B cell (primary cell): ENCODE measurements around the gene PLCE1. TPM values are rescaled to one million over a fixed set of nuclear protein-coding genes. Genes with fewer than 3 reads are reported as not detected.

Experiments
- ATAC-seq: fragments of 200-7000 bp; cut with Tn5 transposase; one replicate; pipeline ENCODE4 v1.10.0; 2021; ENCODE audit warnings: low read depth, mild to moderate bottlenecking, moderate number of reproducible peaks, moderate library complexity
- CTCF ChIA-PET: fragments of 350-600 bp; sonication (Branson Sonifier 250); formaldehyde crosslinking; loops from one replicate; lab custom pipeline; 2021; ENCODE audit warnings: antibody characterized with exemption, inconsistent platforms; lab: Charles Lee
- POLR2A ChIA-PET: fragments of 350-600 bp; sonication (Branson Sonifier 250); formaldehyde crosslinking; loops from one replicate; lab custom pipeline; 2021; ENCODE audit warnings: antibody characterized with exemption; lab: Charles Lee
- DNase-seq: peaks from one replicate; pipeline ENCODE4 v3.0.0; 2013
- H2AFZ ChIP-seq: 2 replicates; pipeline ENCODE4 v1.6.1; 2012; ENCODE audit warnings: mild to moderate bottlenecking, low read depth, low read length; ENCODE audit not compliant: insufficient read depth, poor library complexity, severe bottlenecking
- H3K27ac ChIP-seq, 2 donors: 1 replicate in 1 of 2; 2 replicates in 1 of 2; pipeline ENCODE4 v1.5.1; 2012 to 2013; ENCODE audit warnings: low read length in 2 of 2, mild to moderate bottlenecking in 2 of 2, moderate library complexity in 1 of 2
- H3K27me3 ChIP-seq, 4 experiments: fragments of 200-600 bp in 1 of 4; sonication (generic) in 1 of 4; replicated peaks in 1 of 4; 1 replicate in 2 of 4; 2 replicates in 2 of 4; pipeline versions ENCODE4 v1.6.1 to v1.7.0; 2013 to 2016; ENCODE audit warnings: low read length in 3 of 4, mild to moderate bottlenecking in 2 of 4, mixed read lengths in 1 of 4, moderate library complexity in 1 of 4; ENCODE audit not compliant: insufficient read depth in 4 of 4, control insufficient read depth in 3 of 4; ENCODE audit errors: control extremely low read depth in 1 of 4
- H3K36me3 ChIP-seq, 2 experiments: replicated peaks in 1 of 2; 1 replicate in 1 of 2; 2 replicates in 1 of 2; pipeline versions ENCODE4 v1.6.1 to v1.7.1; 2013; ENCODE audit warnings: low read length in 1 of 2; ENCODE audit not compliant: insufficient read depth in 2 of 2, control insufficient read depth in 1 of 2; ENCODE audit errors: control extremely low read depth in 1 of 2, extremely low read depth in 1 of 2
- H3K4me1 ChIP-seq, 2 donors: fragments of 200-600 bp in 1 of 2; sonication (generic) in 1 of 2; 1 replicate in 1 of 2; 2 replicates in 1 of 2; pipeline versions ENCODE4 v1.5.1 to v1.6.1; 2013 to 2017; ENCODE audit warnings: low read length in 2 of 2; ENCODE audit not compliant: control insufficient read depth in 2 of 2, insufficient read depth in 2 of 2
- H3K4me2 ChIP-seq: replicated peaks from 2 replicates; pipeline ENCODE3; 2012; ENCODE audit warnings: mild to moderate bottlenecking, low read depth, low read length; ENCODE audit not compliant: poor library complexity, severe bottlenecking
- H3K4me3 ChIP-seq, 5 experiments: fragments of 200-600 bp in 1 of 5; sonication (generic) in 1 of 5; 1 replicate in 3 of 5; 2 replicates in 2 of 5; pipeline versions ENCODE4 v1.5.1 to v1.7.0; 2011 to 2016; ENCODE audit warnings: low read length in 4 of 5, mild to moderate bottlenecking in 4 of 5, low read depth in 2 of 5, control low read depth in 1 of 5, moderate library complexity in 1 of 5; ENCODE audit not compliant: insufficient read depth in 1 of 5; ENCODE audit errors: control extremely low read depth in 1 of 5, extremely low read depth in 1 of 5
- H3K79me2 ChIP-seq: fragments of 200-600 bp; sonication (generic); one replicate; pipeline ENCODE4 v1.6.0; 2016; ENCODE audit warnings: low read length; ENCODE audit not compliant: control insufficient read depth, insufficient read depth
- H3K9ac ChIP-seq: fragments of 200-600 bp; sonication (generic); 2 replicates; pipeline ENCODE4 v1.6.1; 2017; ENCODE audit warnings: mild to moderate bottlenecking, low read length, moderate library complexity
- H3K9me3 ChIP-seq, 3 donors: one replicate each; pipeline versions ENCODE4 v1.6.1 to v1.7.1; 2013; ENCODE audit warnings: low read length in 2 of 3; ENCODE audit not compliant: control insufficient read depth in 2 of 3, insufficient read depth in 1 of 3; ENCODE audit errors: control extremely low read depth in 1 of 3
- H4K20me1 ChIP-seq: 2 replicates; pipeline ENCODE4 v1.6.0; 2012; ENCODE audit warnings: mild to moderate bottlenecking, low read length; ENCODE audit not compliant: insufficient read depth, control insufficient read depth, poor library complexity, severe bottlenecking
- H3K27ac Mint-ChIP-seq: one replicate; pipeline ENCODE4 v1.8.0; 2021; ENCODE audit warnings: mixed read lengths
- H3K27me3 Mint-ChIP-seq: one replicate; pipeline ENCODE4 v1.8.0; 2021; ENCODE audit warnings: mixed read lengths
- H3K4me1 Mint-ChIP-seq: one replicate; pipeline ENCODE4 v1.8.0; 2021; ENCODE audit warnings: mixed read lengths
- H3K4me3 Mint-ChIP-seq: one replicate; pipeline ENCODE4 v1.8.0; 2021; ENCODE audit warnings: mixed read lengths
- H3K9me3 Mint-ChIP-seq: one replicate; pipeline ENCODE4 v1.8.0; 2022; ENCODE audit warnings: mixed read lengths; ENCODE audit not compliant: insufficient read depth
- EZH2 ChIP-seq: IDR thresholded peaks from 2 replicates; pipeline ENCODE4 v1.6.1; 2012; ENCODE audit warnings: borderline replicate concordance, low read depth, mild to moderate bottlenecking, moderate library complexity, low read length; ENCODE audit not compliant: insufficient read depth, poor library complexity, severe bottlenecking
- WGBS: methylation state at CpG from one replicate; pipeline ENCODE4 v1.1.5; 2013; ENCODE audit warnings: missing lambda C conversion rate; ENCODE audit not compliant: insufficient coverage; 5-methylcytosine and 5-hydroxymethylcytosine counted together
- intact Hi-C: fragments of 100-400 bp; cut with micrococcal nuclease; formaldehyde crosslinking; loops from one replicate; pipeline ENCODE4 v1.10.0; 2022
- polyA plus RNA-seq: library from polyadenylated mRNA; depleted of rRNA; stranded (reverse); fragments of >200 nt; gene quantifications from 2 replicates; pipeline ENCODE4 v1.2.3, GENCODE V29; 2012
- total RNA-seq, 2 donors: library from RNA; stranded (reverse); fragments of 120-200 nt in 1 of 2; gene quantifications; 1 replicate in 1 of 2; 2 replicates in 1 of 2; pipeline versions ENCODE4 v1.2.3 to v1.2.4, GENCODE V29; 2013 to 2022
- TF ChIP-seq, protein P1 (sequence below): fragments of 200-600 bp; IDR thresholded peaks from one replicate; pipeline ENCODE4 v1.8.0; 2022; ENCODE audit warnings: antibody characterized with exemption, mild to moderate bottlenecking

PLCE1 gene
- total and polyA plus RNA-seq, 2 donors (not counting 1 experiment from before 2014, with no cell fraction given): not detected

DNA sequence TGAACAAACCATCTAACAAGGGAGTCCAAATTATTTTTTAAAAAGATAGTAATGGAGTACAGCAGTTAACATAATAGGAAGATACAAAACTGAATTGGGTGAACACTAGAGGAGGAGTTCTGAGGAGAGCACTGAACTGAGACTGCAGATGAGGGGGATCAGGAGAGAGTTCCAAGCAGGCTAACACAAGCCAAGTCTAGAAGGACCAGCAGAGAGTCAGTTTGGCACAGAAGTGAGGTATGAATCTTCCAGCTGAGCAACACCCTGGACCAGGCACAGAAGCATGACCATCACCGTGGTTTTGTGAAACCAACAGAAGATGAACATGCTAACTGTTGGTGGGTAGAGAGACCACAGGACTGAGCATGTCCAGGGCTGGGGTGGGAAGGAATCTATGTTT, 30.8 kb upstream of the PLCE1 start:
- Histone ChIP-seq H3K27me3 (no peaks in the 10 kb centered on the region), H3K36me3 (no peaks in the 10 kb centered on the region), H3K4me1 (no peaks in the 10 kb centered on the region), H3K4me3 (no peak overlapping the region), H3K9ac (no peak overlapping the region), H3K27ac (no peak overlapping the region), H4K20me1 (no peaks in the 10 kb centered on the region), H2AFZ (no peak overlapping the region), H3K4me2 (no peak overlapping the region), H3K9me3 (no peaks in the 10 kb centered on the region), H3K79me2 (no peaks in the 10 kb centered on the region)
- H3K4me1 Mint-ChIP-seq: no peaks in the 10 kb centered on the region
- WGBS: 100% methylated on average over 1 of the region's 1 CpG
- POLR2A ChIA-PET: no interaction called here
- H3K4me3 Mint-ChIP-seq: no peak overlapping the region
- H3K27ac Mint-ChIP-seq: no peak overlapping the region
- no peaks in the 10 kb centered on the region for H3K27me3 Mint-ChIP-seq
- CTCF ChIA-PET: no interaction called here
- intact Hi-C loops: no loop called here
- TF ChIP-seq, protein P1, sequence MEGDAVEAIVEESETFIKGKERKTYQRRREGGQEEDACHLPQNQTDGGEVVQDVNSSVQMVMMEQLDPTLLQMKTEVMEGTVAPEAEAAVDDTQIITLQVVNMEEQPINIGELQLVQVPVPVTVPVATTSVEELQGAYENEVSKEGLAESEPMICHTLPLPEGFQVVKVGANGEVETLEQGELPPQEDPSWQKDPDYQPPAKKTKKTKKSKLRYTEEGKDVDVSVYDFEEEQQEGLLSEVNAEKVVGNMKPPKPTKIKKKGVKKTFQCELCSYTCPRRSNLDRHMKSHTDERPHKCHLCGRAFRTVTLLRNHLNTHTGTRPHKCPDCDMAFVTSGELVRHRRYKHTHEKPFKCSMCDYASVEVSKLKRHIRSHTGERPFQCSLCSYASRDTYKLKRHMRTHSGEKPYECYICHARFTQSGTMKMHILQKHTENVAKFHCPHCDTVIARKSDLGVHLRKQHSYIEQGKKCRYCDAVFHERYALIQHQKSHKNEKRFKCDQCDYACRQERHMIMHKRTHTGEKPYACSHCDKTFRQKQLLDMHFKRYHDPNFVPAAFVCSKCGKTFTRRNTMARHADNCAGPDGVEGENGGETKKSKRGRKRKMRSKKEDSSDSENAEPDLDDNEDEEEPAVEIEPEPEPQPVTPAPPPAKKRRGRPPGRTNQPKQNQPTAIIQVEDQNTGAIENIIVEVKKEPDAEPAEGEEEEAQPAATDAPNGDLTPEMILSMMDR: no peak
- TF ChIP-seq EZH2: no peak
- no peak for ATAC-seq
- no peak for DNase-seq
- no peaks in the 10 kb centered on the region for H3K9me3 Mint-ChIP-seq

DNA sequence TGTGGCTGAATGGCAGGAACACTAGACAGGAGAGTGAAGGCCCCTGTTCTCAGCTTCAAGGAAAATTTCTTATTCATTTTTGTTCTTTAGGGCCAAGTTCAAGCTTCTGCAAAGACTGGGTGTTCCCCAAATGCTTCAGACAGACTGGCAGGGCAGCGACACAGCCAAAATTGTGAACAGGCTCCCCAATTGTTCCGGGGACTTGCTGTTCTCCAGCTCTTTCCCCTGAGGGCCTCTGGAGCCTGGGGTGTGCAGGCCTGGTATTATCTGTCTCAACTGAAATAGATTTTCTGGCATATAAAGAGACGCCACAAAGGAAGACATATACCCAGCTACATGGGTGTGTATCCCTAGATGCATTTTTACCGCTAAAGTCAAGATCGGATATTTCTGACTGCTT, 30.3 kb upstream of the PLCE1 start:
- Mint-ChIP-seq H3K27ac (no peak overlapping the region), H3K9me3 (no peaks in the 10 kb centered on the region), H3K4me1 (no peaks in the 10 kb centered on the region), H3K4me3 (no peak overlapping the region), H3K27me3 (no peaks in the 10 kb centered on the region)
- Histone ChIP-seq H3K9ac (no peak overlapping the region), H3K4me3 (no peak overlapping the region), H2AFZ (no peak overlapping the region), H3K27me3 (no peaks in the 10 kb centered on the region), H3K4me2 (no peak overlapping the region), H4K20me1 (no peaks in the 10 kb centered on the region), H3K36me3 (no peaks in the 10 kb centered on the region), H3K4me1 (no peaks in the 10 kb centered on the region), H3K9me3 (no peaks in the 10 kb centered on the region), H3K79me2 (no peaks in the 10 kb centered on the region), H3K27ac (no peak overlapping the region)
- ChIA-PET CTCF (no interaction called here), POLR2A (no interaction called here)
- TF ChIP-seq, protein P1: no peak
- no peak for TF ChIP-seq EZH2
- ATAC-seq (no peak), DNase-seq (no peak)
- WGBS: 97% methylated on average over 5 of the region's 5 CpGs
- intact Hi-C loops: no loop called here
